Loucy (cell line): ENCODE data around the gene NRXN3.

Experiments
- H2AFZ ChIP-seq: fragments of 200-600 bp; sonication (generic); 2 replicates; pipeline ENCODE4 v1.6.0; 2016; ENCODE audit warnings: antibody characterized with exemption, mild to moderate bottlenecking, low read length, moderate library complexity
- H3F3A ChIP-seq: fragments of 200-600 bp; 2 replicates; pipeline ENCODE4 v1.6.0; 2016; ENCODE audit warnings: antibody characterized with exemption, low read depth, mild to moderate bottlenecking
- H3K27me3 ChIP-seq: fragments of 200-600 bp; sonication (generic); 2 replicates; pipeline ENCODE4 v1.6.1; 2014; ENCODE audit warnings: low read length, mild to moderate bottlenecking; ENCODE audit not compliant: insufficient read depth, poor library complexity, severe bottlenecking
- H3K36me3 ChIP-seq: fragments of 200-600 bp; sonication (generic); 2 replicates; pipeline ENCODE4 v1.6.1; 2016; ENCODE audit warnings: low read length; ENCODE audit not compliant: insufficient read depth
- H3K4me1 ChIP-seq: fragments of 200-600 bp; sonication (generic); 2 replicates; pipeline ENCODE4 v1.5.1; 2014; ENCODE audit warnings: low read length, mild to moderate bottlenecking; ENCODE audit not compliant: insufficient read depth, poor library complexity, severe bottlenecking
- H3K4me2 ChIP-seq: fragments of 200-600 bp; sonication (generic); 2 replicates; pipeline ENCODE4 v1.6.0; 2014; ENCODE audit warnings: antibody characterized with exemption, low read length, low read depth, mild to moderate bottlenecking; ENCODE audit not compliant: poor library complexity, severe bottlenecking
- H3K4me3 ChIP-seq: fragments of 200-600 bp; sonication (generic); 2 replicates; pipeline ENCODE4 v1.5.1; 2014; ENCODE audit warnings: low read length, mild to moderate bottlenecking, mixed read lengths; ENCODE audit not compliant: poor library complexity, severe bottlenecking
- H3K79me2 ChIP-seq: fragments of 200-600 bp; sonication (generic); 2 replicates; pipeline ENCODE4 v1.6.1; 2014; ENCODE audit warnings: low read length; ENCODE audit not compliant: insufficient read depth
- H3K9ac ChIP-seq: fragments of 200-600 bp; sonication (generic); 2 replicates; pipeline ENCODE4 v1.6.0; 2014; ENCODE audit warnings: mild to moderate bottlenecking, low read depth, low read length, moderate library complexity; ENCODE audit not compliant: poor library complexity, severe bottlenecking
- H3K9me2 ChIP-seq: fragments of 200-600 bp; sonication (generic); replicated peaks from 2 replicates; pipeline ENCODE4 v1.6.1; 2016; ENCODE audit warnings: low read depth, low read length, mixed read lengths
- H3K9me3 ChIP-seq: fragments of 200-600 bp; sonication (generic); 2 replicates; pipeline ENCODE4 v1.6.1; 2014; ENCODE audit warnings: mild to moderate bottlenecking, antibody characterized with exemption, low read length, low read depth; ENCODE audit not compliant: insufficient read depth
- H4K20me1 ChIP-seq: fragments of 200-600 bp; sonication (generic); 2 replicates; pipeline ENCODE4 v1.6.0; 2014; ENCODE audit warnings: antibody characterized with exemption, low read length, mild to moderate bottlenecking; ENCODE audit not compliant: insufficient read depth, poor library complexity, severe bottlenecking
- EZH2phosphoT487 ChIP-seq: fragments of 200-600 bp; IDR thresholded peaks from 2 replicates; pipeline ENCODE4 v1.6.1; 2018; ENCODE audit warnings: antibody characterized with exemption, mild to moderate bottlenecking, moderate library complexity, borderline replicate concordance
- TF ChIP-seq, protein P1 (sequence below): fragments of 200-600 bp; sonication (generic); conservative IDR thresholded peaks from 2 replicates; pipeline ENCODE4 v1.5.1; 2014; ENCODE audit warnings: mild to moderate bottlenecking, antibody characterized with exemption, low read length

The NRXN3 gene

DNA sequence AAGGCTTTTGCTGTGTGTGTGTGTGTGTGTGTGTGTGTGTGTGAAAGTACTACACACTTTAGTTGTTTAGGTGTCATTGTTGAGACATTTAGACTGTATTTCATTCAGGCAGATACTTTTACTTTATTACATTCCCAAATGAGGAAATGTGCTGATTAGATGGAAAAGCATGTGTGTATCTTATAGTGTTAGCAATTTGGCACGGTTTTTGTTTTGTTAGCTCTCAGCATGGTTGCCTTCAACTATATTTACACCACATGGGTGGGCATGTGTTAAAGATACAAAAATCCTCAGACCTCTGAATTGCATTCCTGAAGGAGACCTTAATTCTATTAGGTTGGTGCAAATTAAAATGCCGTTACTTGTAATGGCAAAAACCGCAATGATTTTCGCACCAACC is 1161.7 kb downstream of the NRXN3 start:
- no peaks in the 10 kb centered on the region for H3F3A ChIP-seq
- no peaks in the 10 kb centered on the region for H3K79me2 ChIP-seq
- H2AFZ ChIP-seq = no peak overlapping the region
- H4K20me1 ChIP-seq = no peaks in the 10 kb centered on the region
- no peaks in the 10 kb centered on the region for H3K27me3 ChIP-seq
- no peaks in the 10 kb centered on the region for H3K36me3 ChIP-seq
- no peak overlapping the region for H3K9ac ChIP-seq
- H3K4me1 ChIP-seq = no peaks in the 10 kb centered on the region
- H3K4me3 ChIP-seq = no peak overlapping the region
- no peak overlapping the region for H3K4me2 ChIP-seq
- H3K9me2 ChIP-seq = no peaks in the 10 kb centered on the region
- TF ChIP-seq, protein P1, sequence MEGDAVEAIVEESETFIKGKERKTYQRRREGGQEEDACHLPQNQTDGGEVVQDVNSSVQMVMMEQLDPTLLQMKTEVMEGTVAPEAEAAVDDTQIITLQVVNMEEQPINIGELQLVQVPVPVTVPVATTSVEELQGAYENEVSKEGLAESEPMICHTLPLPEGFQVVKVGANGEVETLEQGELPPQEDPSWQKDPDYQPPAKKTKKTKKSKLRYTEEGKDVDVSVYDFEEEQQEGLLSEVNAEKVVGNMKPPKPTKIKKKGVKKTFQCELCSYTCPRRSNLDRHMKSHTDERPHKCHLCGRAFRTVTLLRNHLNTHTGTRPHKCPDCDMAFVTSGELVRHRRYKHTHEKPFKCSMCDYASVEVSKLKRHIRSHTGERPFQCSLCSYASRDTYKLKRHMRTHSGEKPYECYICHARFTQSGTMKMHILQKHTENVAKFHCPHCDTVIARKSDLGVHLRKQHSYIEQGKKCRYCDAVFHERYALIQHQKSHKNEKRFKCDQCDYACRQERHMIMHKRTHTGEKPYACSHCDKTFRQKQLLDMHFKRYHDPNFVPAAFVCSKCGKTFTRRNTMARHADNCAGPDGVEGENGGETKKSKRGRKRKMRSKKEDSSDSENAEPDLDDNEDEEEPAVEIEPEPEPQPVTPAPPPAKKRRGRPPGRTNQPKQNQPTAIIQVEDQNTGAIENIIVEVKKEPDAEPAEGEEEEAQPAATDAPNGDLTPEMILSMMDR = no peak
- no peak for TF ChIP-seq EZH2phosphoT487
- no peaks in the 10 kb centered on the region for H3K9me3 ChIP-seq

GRCh38 chr14:79332504-79333197 is 1162.5 kb downstream of the NRXN3 start:
- Histone ChIP-seq H3K9ac (no peak overlapping the region), H4K20me1 (no peaks in the 10 kb centered on the region), H3K4me3 (no peak overlapping the region), H3K4me1 (no peaks in the 10 kb centered on the region), H3K36me3 (no peaks in the 10 kb centered on the region), H3K79me2 (no peaks in the 10 kb centered on the region), H3K9me3 (no peaks in the 10 kb centered on the region), H3F3A (no peaks in the 10 kb centered on the region), H3K9me2 (no peaks in the 10 kb centered on the region), H2AFZ (no peak overlapping the region), H3K4me2 (no peak overlapping the region), H3K27me3 (no peaks in the 10 kb centered on the region)
- TF ChIP-seq, protein P1 = no peak
- TF ChIP-seq EZH2phosphoT487 = no peak

DNA sequence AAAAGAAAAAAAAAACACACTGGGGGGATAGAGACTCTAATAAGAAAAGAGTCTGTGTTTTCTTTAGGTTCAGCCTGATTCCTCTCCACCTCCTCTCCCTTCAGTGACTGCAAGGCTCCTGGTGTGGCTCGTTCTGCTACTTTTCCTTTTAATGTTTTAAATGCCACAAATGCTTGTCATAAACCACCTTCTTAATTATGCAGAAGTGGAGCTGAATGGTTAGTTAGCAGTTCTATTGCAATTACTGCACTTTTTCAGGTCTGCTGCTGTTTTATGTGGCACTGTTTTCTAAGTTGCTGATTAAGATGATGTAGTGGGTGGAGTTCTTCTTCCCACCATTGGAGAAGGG is 1163.0 kb downstream of the NRXN3 start:
- Histone ChIP-seq H3K4me3 (no peak overlapping the region), H3K79me2 (no peaks in the 10 kb centered on the region), H3K36me3 (no peaks in the 10 kb centered on the region), H3F3A (no peaks in the 10 kb centered on the region), H3K4me2 (no peak overlapping the region), H3K27me3 (no peaks in the 10 kb centered on the region), H3K4me1 (no peaks in the 10 kb centered on the region), H2AFZ (no peak overlapping the region), H4K20me1 (no peaks in the 10 kb centered on the region), H3K9me2 (no peaks in the 10 kb centered on the region), H3K9me3 (no peaks in the 10 kb centered on the region), H3K9ac (no peak overlapping the region)
- TF ChIP-seq, protein P1 = no peak
- no peak for TF ChIP-seq EZH2phosphoT487
